HEK293T (cell line): ENCODE data around the gene PDE6C.

ENCODE experiments used
- CTCF ChIA-PET: fragments of 350-600 bp; formaldehyde crosslinking; extraction: SDS; loops from one replicate; lab custom pipeline; 2021; ENCODE audit warnings: antibody characterized with exemption, inconsistent platforms; lab: Yijun Ruan, JAX
- POLR2A ChIA-PET: fragments of 350-600 bp; formaldehyde crosslinking; extraction: SDS; loops from one replicate; lab custom pipeline; 2020; ENCODE audit warnings: antibody characterized with exemption, inconsistent platforms; lab: Yijun Ruan, JAX
- DNase-seq: peaks from one replicate; pipeline ENCODE4 v3.0.0; 2012; ENCODE audit warnings: mixed read lengths; ENCODE audit errors: extremely low spot score
- ARNT ChIP-seq: fragments of 450-650 bp; IDR thresholded peaks from 2 replicates; pipeline ENCODE4 v1.6.1; 2017; ENCODE audit warnings: mild to moderate bottlenecking
- BHLHE40 ChIP-seq: fragments of 450-650 bp; IDR thresholded peaks from 2 replicates; pipeline ENCODE4 v1.6.1; 2016; ENCODE audit warnings: mild to moderate bottlenecking, moderate library complexity, borderline replicate concordance
- CTBP1 ChIP-seq: fragments of 450-650 bp; IDR thresholded peaks from 2 replicates; pipeline ENCODE4 v1.6.1; 2016; ENCODE audit warnings: borderline replicate concordance
- ELF4 ChIP-seq: fragments of 450-650 bp; IDR thresholded peaks from 2 replicates; pipeline ENCODE4 v1.6.1; 2017; ENCODE audit warnings: antibody characterized with exemption
- FOXA1 ChIP-seq: fragments of 450-650 bp; IDR thresholded peaks from 2 replicates; pipeline ENCODE4 v1.6.1; 2016; ENCODE audit warnings: mild to moderate bottlenecking
- FOXK2 ChIP-seq: fragments of 450-650 bp; IDR thresholded peaks from 2 replicates; pipeline ENCODE4 v1.6.1; 2016; ENCODE audit warnings: mild to moderate bottlenecking
- FOXM1 ChIP-seq: fragments of 450-650 bp; IDR thresholded peaks from 2 replicates; pipeline ENCODE4 v1.6.1; 2017; ENCODE audit warnings: mild to moderate bottlenecking, borderline replicate concordance
- HDGF ChIP-seq: fragments of 450-650 bp; IDR thresholded peaks from 2 replicates; pipeline ENCODE4 v1.6.1; 2017; ENCODE audit warnings: antibody characterized with exemption, borderline replicate concordance
- L3MBTL2 ChIP-seq: fragments of 450-650 bp; conservative IDR thresholded peaks from 2 replicates; pipeline ENCODE4 v1.6.1; 2016; ENCODE audit warnings: mild to moderate bottlenecking
- LEF1 ChIP-seq: fragments of 450-650 bp; IDR thresholded peaks from 2 replicates; pipeline ENCODE4 v1.6.1; 2017; ENCODE audit warnings: mild to moderate bottlenecking, borderline replicate concordance
- NFRKB ChIP-seq: fragments of 450-650 bp; IDR thresholded peaks from 2 replicates; pipeline ENCODE4 v1.6.1; 2016; ENCODE audit warnings: mild to moderate bottlenecking, moderate library complexity
- SP1 ChIP-seq: fragments of 450-650 bp; IDR thresholded peaks from 2 replicates; pipeline ENCODE4 v1.6.1; 2017
- SUZ12 ChIP-seq: fragments of 450-650 bp; IDR thresholded peaks from 2 replicates; pipeline ENCODE4 v1.6.1; 2016; ENCODE audit warnings: mild to moderate bottlenecking
- TARDBP ChIP-seq: fragments of 450-650 bp; IDR thresholded peaks from 2 replicates; pipeline ENCODE4 v1.6.1; 2016
- ZNF384 ChIP-seq: fragments of 450-650 bp; IDR thresholded peaks from 2 replicates; pipeline ENCODE4 v1.6.1; 2016
- TF ChIP-seq, protein P1 (sequence below): fragments of 450-650 bp; IDR thresholded peaks from 2 replicates; pipeline ENCODE4 v1.6.1; 2016

The PDE6C gene

GRCh38 chr10:93652857-93653256 is 40.5 kb downstream of the PDE6C start:
- no peak for DNase-seq
- ChIA-PET POLR2A (no interaction called here), CTCF (no interaction called here)
- TF ChIP-seq ARNT (no peak), FOXA1 (no peak), FOXK2 (no peak), LEF1 (no peak), SUZ12 (no peak)

DNA sequence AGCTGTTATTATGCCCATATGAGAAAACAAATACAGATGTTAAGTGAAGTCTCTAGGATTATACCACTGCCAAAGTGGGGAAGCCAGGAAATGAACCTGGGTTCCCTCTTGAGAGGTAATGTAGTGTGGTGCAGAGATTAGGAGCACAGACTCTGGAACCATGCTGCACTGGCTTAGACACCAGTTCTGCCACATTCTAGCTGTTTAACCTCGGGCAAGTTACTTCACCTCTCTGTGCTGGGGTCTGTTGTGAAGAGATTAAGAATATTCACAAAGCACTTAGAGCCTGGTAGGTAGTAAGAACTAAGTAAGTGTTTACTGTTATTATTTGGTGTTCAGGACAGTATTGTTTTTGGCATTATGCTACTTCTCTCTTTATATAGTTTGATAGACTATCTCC is 41.9 kb downstream of the PDE6C start:
- TF ChIP-seq L3MBTL2: no peak
- TF ChIP-seq FOXK2: no peak
- TF ChIP-seq SUZ12: no peak
- TF ChIP-seq HDGF: no peak
- TF ChIP-seq LEF1: no peak
- TF ChIP-seq ARNT: no peak
- TF ChIP-seq, protein P1, sequence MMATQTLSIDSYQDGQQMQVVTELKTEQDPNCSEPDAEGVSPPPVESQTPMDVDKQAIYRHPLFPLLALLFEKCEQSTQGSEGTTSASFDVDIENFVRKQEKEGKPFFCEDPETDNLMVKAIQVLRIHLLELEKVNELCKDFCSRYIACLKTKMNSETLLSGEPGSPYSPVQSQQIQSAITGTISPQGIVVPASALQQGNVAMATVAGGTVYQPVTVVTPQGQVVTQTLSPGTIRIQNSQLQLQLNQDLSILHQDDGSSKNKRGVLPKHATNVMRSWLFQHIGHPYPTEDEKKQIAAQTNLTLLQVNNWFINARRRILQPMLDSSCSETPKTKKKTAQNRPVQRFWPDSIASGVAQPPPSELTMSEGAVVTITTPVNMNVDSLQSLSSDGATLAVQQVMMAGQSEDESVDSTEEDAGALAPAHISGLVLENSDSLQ: no peak
- no peak for TF ChIP-seq NFRKB
- TF ChIP-seq BHLHE40: no peak
- no peak for TF ChIP-seq TARDBP
- no peak for TF ChIP-seq CTBP1
- no peak for TF ChIP-seq ZNF384
- no peak for TF ChIP-seq FOXM1
- TF ChIP-seq FOXA1: no peak
- no peak for TF ChIP-seq SP1
- no peak for TF ChIP-seq ELF4
- ChIA-PET POLR2A (no interaction called here), CTCF (interaction anchor here (1.1 kb wide), 1 partner anchor 99 kb away, joined by 3 read pairs; no protein-coding TSS in a partner anchor)
- DNase-seq: no peak

GRCh38 chr10:93656155-93656554 is 43.8 kb downstream of the PDE6C start:
- POLR2A ChIA-PET: no interaction called here
- no peak for TF ChIP-seq HDGF
- TF ChIP-seq SP1: no peak
- no peak for TF ChIP-seq FOXK2
- TF ChIP-seq L3MBTL2: no peak
- TF ChIP-seq SUZ12: no peak
- no peak for TF ChIP-seq LEF1
- TF ChIP-seq BHLHE40: no peak
- TF ChIP-seq ZNF384: no peak
- TF ChIP-seq, protein P1: no peak
- no peak for TF ChIP-seq ELF4
- no peak for TF ChIP-seq TARDBP
- no peak for TF ChIP-seq CTBP1
- TF ChIP-seq NFRKB: no peak
- no peak for TF ChIP-seq FOXM1
- no peak for TF ChIP-seq ARNT
- TF ChIP-seq FOXA1: no peak
- no peak for DNase-seq
- CTCF ChIA-PET: no interaction called here

GRCh38 chr10:93657757-93658156 is 45.4 kb downstream of the PDE6C start:
- CTCF ChIA-PET: interaction anchor here (0.9 kb wide), 1 partner anchor 26 kb away, joined by 10 read pairs; no protein-coding TSS in a partner anchor
- DNase-seq: no peak
- TF ChIP-seq ELF4 (no peak), CTBP1 (no peak), L3MBTL2 (no peak), HDGF (no peak), TARDBP (no peak), NFRKB (no peak), FOXK2 (no peak), ZNF384 (no peak), SUZ12 (no peak), LEF1 (no peak), ARNT (no peak), BHLHE40 (no peak)
- TF ChIP-seq, protein P1: no peak
- POLR2A ChIA-PET: no interaction called here

GRCh38 chr10:93666030-93666429 is 53.7 kb downstream of the PDE6C start:
- CTCF ChIA-PET: interaction anchor here (1.0 kb wide), 1 partner anchor 111 kb away, joined by 5 read pairs; no protein-coding TSS in a partner anchor
- POLR2A ChIA-PET: no interaction called here
- TF ChIP-seq CTBP1 (no peak), FOXK2 (no peak), HDGF (no peak), NFRKB (no peak), ZNF384 (no peak), TARDBP (no peak), FOXM1 (no peak), ARNT (no peak), BHLHE40 (no peak), L3MBTL2 (no peak), SP1 (no peak), ELF4 (no peak), LEF1 (no peak), SUZ12 (no peak), FOXA1 (no peak)
- TF ChIP-seq, protein P1: no peak
- DNase-seq: no peak

DNA sequence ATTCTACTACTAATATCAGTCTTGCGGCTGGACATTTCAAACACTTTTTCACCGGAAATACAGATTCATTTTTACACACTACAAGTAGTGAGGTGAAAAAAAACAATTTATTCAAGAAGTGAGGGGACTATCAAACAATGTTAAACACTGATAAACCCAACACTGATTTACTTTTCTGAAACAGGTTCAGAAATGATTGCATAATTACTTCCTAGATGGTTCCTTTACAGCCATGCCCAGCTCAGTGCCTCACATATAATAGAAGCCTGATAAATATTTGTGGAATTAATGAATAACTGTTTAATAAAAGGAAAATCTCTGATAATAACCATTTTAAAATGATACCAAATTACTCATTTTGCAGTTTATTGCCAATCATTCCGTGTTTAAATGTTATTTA is 55.5 kb downstream of the PDE6C start:
- no peak for DNase-seq
- CTCF ChIA-PET: no interaction called here
- POLR2A ChIA-PET: no interaction called here
- no peak for TF ChIP-seq NFRKB
- no peak for TF ChIP-seq BHLHE40
- TF ChIP-seq HDGF: no peak
- TF ChIP-seq ELF4: no peak
- TF ChIP-seq, protein P1: no peak
- TF ChIP-seq LEF1: no peak
- no peak for TF ChIP-seq CTBP1
- no peak for TF ChIP-seq ZNF384
